Measurements from ENCODE around the gene C9orf72. TPM values are rescaled to one million over a fixed set of nuclear protein-coding genes. Genes with fewer than 3 reads are reported as not detected.
"Not testable (repeated sequence)": the region's sequence is repeated elsewhere in the genome, so short reads cannot be mapped to it uniquely, and the experiment has no call there.

Gene C9orf72
- total RNA-seq, 3 donors from 2014 or later (not counting 1 experiment from before 2014, with no cell fraction given), result 12.5 to 19.0 (median 16.8) TPM

DNA sequence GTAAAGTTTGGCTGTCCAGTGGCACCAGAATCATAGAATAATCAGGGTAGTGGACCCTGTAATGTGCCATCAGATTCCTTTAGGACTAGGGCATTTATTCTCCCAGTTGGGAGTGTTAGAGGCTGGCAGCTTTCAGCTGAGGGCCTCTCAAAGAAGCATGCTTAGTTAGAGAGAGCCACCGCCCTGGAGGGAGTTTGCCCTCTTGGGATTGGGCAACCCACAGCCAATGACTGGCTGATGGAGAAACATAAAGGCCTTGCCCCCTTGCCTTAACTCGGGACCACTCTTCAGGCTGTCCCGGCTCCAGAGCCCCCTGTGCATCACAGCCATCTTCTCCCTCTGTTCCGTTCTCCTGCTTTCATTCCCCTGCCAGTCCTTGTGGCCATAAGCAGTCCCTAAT is 69.7 kb downstream of the C9orf72 start:
- Mint-ChIP-seq H3K9me3 (no peaks in the 10 kb centered on the region), H3K4me1 (no peaks in the 10 kb centered on the region), H3K4me3 (no peak overlapping the region), H3K36me3 (no peaks in the 10 kb centered on the region), H3K27ac (no peak overlapping the region), H3K27me3 (ENCODE audit: low read depth in 2 of 2) (no peaks in the 10 kb centered on the region)
- Histone ChIP-seq H3K4me1 (ENCODE audit: control insufficient read depth, insufficient read depth, low read length) (no peaks in the 10 kb centered on the region), H3K9me3 (ENCODE audit: control insufficient read depth, insufficient read depth, low read length) (no peaks in the 10 kb centered on the region), H3K27ac (ENCODE audit: low read length) (no peak overlapping the region), H3K27me3 (ENCODE audit: control insufficient read depth, insufficient read depth, low read length) (no peaks in the 10 kb centered on the region), H3K36me3 (ENCODE audit: control insufficient read depth, insufficient read depth, low read length) (no peaks in the 10 kb centered on the region), H3K4me3 (ENCODE audit: low read length) (no peak overlapping the region)
- no peak for TF ChIP-seq CTCF (IDR thresholded peaks at IDR 0.05)
- 90% methylated on average over 4 of the region's 4 CpGs for WGBS (ENCODE audit: insufficient coverage)
- ATAC-seq (no peak), DNase-seq (no peak)
- intact Hi-C loops (cut with micrococcal nuclease), result no loop called here

DNA sequence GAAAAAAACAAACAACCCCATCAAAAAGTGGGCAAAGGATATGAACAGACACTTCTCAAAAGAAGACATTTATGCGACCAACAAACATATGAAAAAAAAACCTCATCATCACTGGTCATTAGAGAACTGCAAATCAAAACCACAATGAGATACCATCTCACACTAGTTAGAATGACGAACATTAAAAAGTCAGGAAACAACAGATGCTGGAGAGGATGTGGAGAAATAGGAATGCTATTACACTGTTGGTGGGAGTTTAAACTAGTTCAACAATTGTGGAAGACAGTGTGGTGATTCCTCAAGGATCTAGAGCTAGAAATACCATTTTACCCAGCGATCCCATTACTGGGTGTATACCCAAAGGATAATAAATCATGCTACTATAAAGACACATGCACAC is 72.4 kb downstream of the C9orf72 start:
- H3K4me1 Mint-ChIP-seq; H3K4me3 Mint-ChIP-seq; H3K36me3 Mint-ChIP-seq; H3K27ac ChIP-seq (ENCODE audit: low read length); intact Hi-C loops (cut with micrococcal nuclease); H3K27me3 Mint-ChIP-seq (ENCODE audit: low read depth in 2 of 2); DNase-seq; H3K9me3 ChIP-seq (ENCODE audit: control insufficient read depth, insufficient read depth, low read length); H3K27ac Mint-ChIP-seq; H3K27me3 ChIP-seq (ENCODE audit: control insufficient read depth, insufficient read depth, low read length); H3K4me3 ChIP-seq (ENCODE audit: low read length); ATAC-seq; H3K4me1 ChIP-seq (ENCODE audit: control insufficient read depth, insufficient read depth, low read length); H3K36me3 ChIP-seq (ENCODE audit: control insufficient read depth, insufficient read depth, low read length); H3K9me3 Mint-ChIP-seq: not testable (repeated sequence)
- WGBS (ENCODE audit: insufficient coverage), result 59% methylated on average over 3 of the region's 3 CpGs

DNA sequence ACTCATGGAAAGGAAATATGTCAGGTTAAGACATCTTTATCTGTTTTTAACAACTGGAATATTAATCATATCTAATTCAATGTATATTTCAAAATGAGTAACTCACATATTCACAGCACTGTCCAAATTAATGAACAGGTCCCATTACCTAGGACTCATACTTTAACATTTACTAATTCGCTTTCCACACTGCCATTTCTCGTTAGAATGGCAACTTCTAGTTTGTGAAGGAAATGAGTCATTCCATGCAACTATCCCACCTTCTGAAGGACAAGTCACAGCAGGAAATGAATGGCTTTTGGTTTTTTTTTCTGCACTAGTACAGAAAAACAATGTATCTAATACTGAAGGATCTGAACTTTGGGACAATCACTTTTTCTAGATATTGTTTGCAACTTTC is 73.8 kb downstream of the C9orf72 start:
- H3K27ac ChIP-seq (ENCODE audit: low read length), result no peak overlapping the region

DNA sequence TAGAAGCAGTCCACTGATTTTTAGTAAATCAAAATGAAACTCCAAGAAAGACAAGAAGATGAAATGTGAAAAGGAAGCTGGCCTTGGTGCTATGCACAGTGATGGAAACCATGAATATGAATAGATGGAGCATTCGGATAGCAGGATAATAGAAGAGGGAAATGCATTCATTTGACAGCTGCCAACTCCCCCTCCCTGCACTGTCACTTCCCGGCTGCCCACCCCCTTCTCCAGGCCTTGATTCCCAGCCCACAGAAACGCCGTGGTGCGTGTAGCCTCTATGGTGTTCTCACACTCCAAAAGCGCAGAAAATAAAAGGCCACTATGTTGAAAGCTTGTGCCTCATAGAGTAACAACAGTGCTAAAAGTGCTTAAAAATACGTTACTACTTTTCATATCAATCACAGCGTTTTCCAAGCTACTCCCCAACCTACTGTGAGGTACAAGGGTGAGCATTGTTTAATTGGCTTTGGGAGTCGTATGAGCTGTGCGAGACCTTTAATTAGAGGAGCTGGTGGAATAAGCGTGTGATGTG is 75.3 kb downstream of the C9orf72 start:
- Histone ChIP-seq H3K36me3 (ENCODE audit: control insufficient read depth, insufficient read depth, low read length) (no peaks in the 10 kb centered on the region), H3K4me1 (ENCODE audit: control insufficient read depth, insufficient read depth, low read length) (no peaks in the 10 kb centered on the region), H3K27me3 (ENCODE audit: control insufficient read depth, insufficient read depth, low read length) (no peaks in the 10 kb centered on the region), H3K9me3 (ENCODE audit: control insufficient read depth, insufficient read depth, low read length) (no peaks in the 10 kb centered on the region), H3K27ac (ENCODE audit: low read length) (no peak overlapping the region), H3K4me3 (ENCODE audit: low read length) (no peak overlapping the region)
- H3K9me3 Mint-ChIP-seq, result no peaks in the 10 kb centered on the region
- 96% methylated on average over 8 of the region's 11 CpGs for WGBS (ENCODE audit: insufficient coverage)
- no peak overlapping the region for H3K27ac Mint-ChIP-seq
- H3K36me3 Mint-ChIP-seq, result no peaks in the 10 kb centered on the region
- H3K4me3 Mint-ChIP-seq, result no peak overlapping the region
- no peaks in the 10 kb centered on the region for H3K4me1 Mint-ChIP-seq
- intact Hi-C loops (cut with micrococcal nuclease), result no loop called here
- TF ChIP-seq CTCF (IDR thresholded peaks at IDR 0.05), result no peak
- no peaks in the 10 kb centered on the region for H3K27me3 Mint-ChIP-seq (ENCODE audit: low read depth in 2 of 2)
- ATAC-seq (no peak), DNase-seq (no peak)

More for the DNA sequence above, 73.8 kb downstream of the C9orf72 start:
- Histone ChIP-seq H3K9me3 (ENCODE audit: control insufficient read depth, insufficient read depth, low read length) (no peaks in the 10 kb centered on the region), H3K4me3 (ENCODE audit: low read length) (no peak overlapping the region), H3K27me3 (ENCODE audit: control insufficient read depth, insufficient read depth, low read length) (no peaks in the 10 kb centered on the region), H3K4me1 (ENCODE audit: control insufficient read depth, insufficient read depth, low read length) (no peaks in the 10 kb centered on the region), H3K36me3 (ENCODE audit: control insufficient read depth, insufficient read depth, low read length) (no peaks in the 10 kb centered on the region)
- intact Hi-C loops (cut with micrococcal nuclease), result no loop called here
- H3K4me3 Mint-ChIP-seq, result no peak overlapping the region
- H3K9me3 Mint-ChIP-seq, result no peaks in the 10 kb centered on the region
- H3K36me3 Mint-ChIP-seq, result no peaks in the 10 kb centered on the region
- no peaks in the 10 kb centered on the region for H3K4me1 Mint-ChIP-seq
- no peaks in the 10 kb centered on the region for H3K27me3 Mint-ChIP-seq (ENCODE audit: low read depth in 2 of 2)
- no peak for TF ChIP-seq CTCF (IDR thresholded peaks at IDR 0.05)
- no peak for DNase-seq
- no peak for ATAC-seq
- 48% methylated on average over 2 of the region's 2 CpGs for WGBS (ENCODE audit: insufficient coverage)
- no peak overlapping the region for H3K27ac Mint-ChIP-seq

Other genes with a start within 250 kb of the C9orf72 start
- not detected for gene IFNK, start 49.2 kb downstream of the C9orf72 start, total RNA-seq
- under 1 TPM; 0.23 to 0.30 (median 0.28) TPM for gene MOB3B, start 43.7 kb downstream of the C9orf72 start, total RNA-seq